Muscle layer of colon (tissue), 2 donors: ENCODE results near the gene AHDC1.

ENCODE experiments used
- H3K27ac ChIP-seq: one replicate; pipeline ENCODE4 v1.7.0; 2013; ENCODE audit warnings: low read depth, mild to moderate bottlenecking, low read length, moderate library complexity
- H3K27me3 ChIP-seq, 2 donors: one replicate each; pipeline ENCODE4 v1.7.0; 2013; ENCODE audit warnings: low read length in 2 of 2, mild to moderate bottlenecking in 2 of 2; ENCODE audit not compliant: insufficient read depth in 2 of 2, control insufficient read depth in 1 of 2
- H3K36me3 ChIP-seq: one replicate; pipeline ENCODE4 v1.7.0; 2013; ENCODE audit warnings: mild to moderate bottlenecking, low read length; ENCODE audit not compliant: insufficient read depth
- H3K4me1 ChIP-seq: one replicate; pipeline ENCODE4 v1.7.0; 2013; ENCODE audit warnings: mild to moderate bottlenecking, low read length; ENCODE audit not compliant: insufficient read depth
- H3K4me3 ChIP-seq, 2 donors: one replicate each; pipeline ENCODE4 v1.7.0; 2013; ENCODE audit warnings: low read length in 2 of 2, low read depth in 1 of 2, mild to moderate bottlenecking in 1 of 2, moderate library complexity in 1 of 2
- H3K9ac ChIP-seq: one replicate; pipeline ENCODE4 v1.7.0; 2013; ENCODE audit warnings: low read length
- H3K9me3 ChIP-seq: one replicate; pipeline ENCODE4 v1.7.0; 2013; ENCODE audit warnings: mild to moderate bottlenecking, low read length
- donor health status: abdominal sarcoma.
- donor health status: Adenocarcinoma of cecum.

AHDC1 gene, protein sequence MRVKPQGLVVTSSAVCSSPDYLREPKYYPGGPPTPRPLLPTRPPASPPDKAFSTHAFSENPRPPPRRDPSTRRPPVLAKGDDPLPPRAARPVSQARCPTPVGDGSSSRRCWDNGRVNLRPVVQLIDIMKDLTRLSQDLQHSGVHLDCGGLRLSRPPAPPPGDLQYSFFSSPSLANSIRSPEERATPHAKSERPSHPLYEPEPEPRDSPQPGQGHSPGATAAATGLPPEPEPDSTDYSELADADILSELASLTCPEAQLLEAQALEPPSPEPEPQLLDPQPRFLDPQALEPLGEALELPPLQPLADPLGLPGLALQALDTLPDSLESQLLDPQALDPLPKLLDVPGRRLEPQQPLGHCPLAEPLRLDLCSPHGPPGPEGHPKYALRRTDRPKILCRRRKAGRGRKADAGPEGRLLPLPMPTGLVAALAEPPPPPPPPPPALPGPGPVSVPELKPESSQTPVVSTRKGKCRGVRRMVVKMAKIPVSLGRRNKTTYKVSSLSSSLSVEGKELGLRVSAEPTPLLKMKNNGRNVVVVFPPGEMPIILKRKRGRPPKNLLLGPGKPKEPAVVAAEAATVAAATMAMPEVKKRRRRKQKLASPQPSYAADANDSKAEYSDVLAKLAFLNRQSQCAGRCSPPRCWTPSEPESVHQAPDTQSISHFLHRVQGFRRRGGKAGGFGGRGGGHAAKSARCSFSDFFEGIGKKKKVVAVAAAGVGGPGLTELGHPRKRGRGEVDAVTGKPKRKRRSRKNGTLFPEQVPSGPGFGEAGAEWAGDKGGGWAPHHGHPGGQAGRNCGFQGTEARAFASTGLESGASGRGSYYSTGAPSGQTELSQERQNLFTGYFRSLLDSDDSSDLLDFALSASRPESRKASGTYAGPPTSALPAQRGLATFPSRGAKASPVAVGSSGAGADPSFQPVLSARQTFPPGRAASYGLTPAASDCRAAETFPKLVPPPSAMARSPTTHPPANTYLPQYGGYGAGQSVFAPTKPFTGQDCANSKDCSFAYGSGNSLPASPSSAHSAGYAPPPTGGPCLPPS (N-terminal part only)

DNA sequence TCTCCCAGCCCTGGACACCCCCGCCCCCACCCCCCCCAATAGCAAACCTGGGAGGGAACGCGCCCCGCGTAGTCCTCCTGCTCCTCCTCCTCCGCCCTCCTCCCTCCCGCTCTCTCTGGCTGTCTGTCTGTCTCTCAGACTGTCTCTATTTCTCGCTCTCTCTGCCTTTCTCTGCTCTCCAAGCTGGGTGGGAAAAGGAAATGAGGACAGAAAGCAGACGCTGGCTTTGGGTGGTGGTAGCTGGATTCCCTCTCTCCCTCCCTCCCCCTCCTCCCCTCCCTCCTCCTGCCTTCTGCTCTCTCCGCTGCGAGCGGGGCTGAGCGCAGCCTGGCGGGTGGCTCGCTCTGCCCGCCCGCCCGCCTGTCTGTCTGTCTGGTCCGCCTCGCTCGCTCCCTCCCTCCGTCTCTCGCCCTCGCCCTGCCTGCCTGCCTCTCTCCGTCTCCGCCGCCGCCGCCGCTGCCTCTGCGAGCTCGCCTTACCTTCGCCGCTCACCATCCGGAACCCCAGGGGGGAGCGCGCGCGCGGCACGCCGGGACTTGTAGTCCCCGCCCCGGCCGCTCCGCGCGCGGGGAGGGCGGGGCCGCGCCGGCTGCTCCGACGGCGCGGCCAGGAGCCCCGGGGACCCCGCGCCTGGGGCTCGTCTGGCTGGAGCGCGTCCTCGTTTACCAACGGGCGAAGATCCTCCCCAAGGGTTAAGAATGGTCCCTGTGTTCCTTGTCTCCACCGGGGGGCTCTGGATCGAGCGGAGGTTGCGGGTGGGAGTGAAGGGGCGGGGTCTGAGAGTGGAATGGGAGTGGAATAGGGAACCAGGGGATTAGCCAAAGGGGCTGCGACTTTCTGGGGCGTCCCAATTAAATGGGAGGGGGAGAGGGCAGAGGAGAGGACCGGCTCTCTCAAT lies at the start of gene AHDC1:
Gene AHDC1 (minus strand): TSS at position 464 of the 898 bp plus-strand sequence. CDS start 52,029 bp downstream, outside the sequence.
- peaks cover 48% of the 10 kb centered on the region for H3K4me1 ChIP-seq
- no peaks in the 10 kb centered on the region for H3K36me3 ChIP-seq
- no peaks in the 10 kb centered on the region for H3K27me3 ChIP-seq
- peak within 1 kb of the TSS; percentile 92 for H3K27ac ChIP-seq
- peak within 1 kb of the TSS; percentile 63 to 99 for H3K4me3 ChIP-seq
- no peaks in the 10 kb centered on the region for H3K9me3 ChIP-seq
- no peak within 1 kb of the TSS for H3K9ac ChIP-seq

DNA sequence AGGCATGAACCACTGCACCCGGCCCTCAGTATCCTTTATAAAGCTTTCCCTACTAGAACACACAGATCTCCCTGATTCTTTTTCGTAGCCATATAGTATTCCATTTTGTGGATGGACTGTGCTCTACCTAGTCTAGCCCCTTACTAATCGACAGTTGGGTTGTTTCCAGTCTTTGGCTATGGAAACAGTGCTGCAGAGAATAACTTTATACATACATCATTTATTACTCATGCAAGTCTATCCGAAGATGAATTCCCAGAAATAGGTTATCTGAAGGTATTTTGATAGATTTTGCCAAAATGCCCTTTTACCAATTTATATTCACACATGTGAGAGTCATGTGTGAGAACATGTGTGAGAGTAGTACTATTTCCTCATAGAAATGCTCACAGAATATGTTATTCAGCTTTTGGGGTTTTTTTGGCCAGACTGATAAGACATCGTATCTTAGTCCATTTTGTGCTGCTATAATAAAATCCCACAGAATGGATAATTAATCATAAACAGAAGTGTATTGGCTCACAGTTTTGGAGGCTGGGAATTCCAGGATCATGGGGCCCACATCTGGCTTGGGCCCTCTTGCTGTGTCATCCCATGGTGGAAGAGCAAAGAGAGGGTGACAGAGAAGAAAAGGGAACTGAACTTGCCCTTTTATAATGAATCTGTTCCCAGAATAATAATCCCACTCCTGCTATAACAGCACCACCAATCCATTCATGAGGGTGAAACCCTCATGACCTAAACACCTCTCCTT lies 48.3 kb upstream of the AHDC1 start:
- no peak overlapping the region for H3K9ac ChIP-seq
- H3K27me3 ChIP-seq = no peaks in the 10 kb centered on the region
- no peak overlapping the region for H3K4me3 ChIP-seq
- H3K4me1 ChIP-seq = peaks cover 15% of the 10 kb centered on the region
- no peak overlapping the region for H3K27ac ChIP-seq
- H3K9me3 ChIP-seq = no peaks in the 10 kb centered on the region
- no peaks in the 10 kb centered on the region for H3K36me3 ChIP-seq

DNA sequence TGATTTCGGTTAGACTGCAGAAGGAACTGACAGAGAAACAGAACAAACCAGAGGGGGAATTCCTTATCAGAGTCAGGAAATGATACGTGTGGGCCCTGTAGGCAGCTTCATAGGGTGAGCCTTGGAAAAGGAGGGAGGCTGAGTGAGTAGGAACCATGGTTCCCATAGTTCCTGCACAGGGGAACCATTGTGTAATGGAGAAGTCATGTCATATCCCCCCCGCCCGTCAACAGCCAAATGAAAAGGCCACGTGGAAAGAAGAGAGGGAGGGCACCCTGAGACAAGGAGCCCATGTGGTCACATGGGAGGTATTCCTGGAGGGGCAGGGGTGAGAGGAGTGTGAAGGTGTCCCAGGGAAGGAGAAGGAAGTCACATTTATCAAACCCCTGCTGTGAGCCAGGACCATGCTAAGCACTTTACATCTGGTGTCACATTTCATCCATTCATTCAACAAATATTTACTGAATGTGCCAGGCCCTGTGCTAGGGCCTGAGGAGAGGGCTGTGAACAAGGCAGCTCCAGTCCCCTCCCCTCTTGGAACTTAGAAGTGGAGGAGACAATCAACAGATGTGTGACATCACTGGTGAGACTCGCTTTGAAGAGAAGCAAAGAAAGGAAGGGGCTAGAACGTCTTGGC lies 46.7 kb upstream of the AHDC1 start:
- Histone ChIP-seq H3K27ac (no peak overlapping the region), H3K36me3 (no peaks in the 10 kb centered on the region), H3K27me3 (no peaks in the 10 kb centered on the region), H3K4me3 (no peak overlapping the region), H3K9ac (no peak overlapping the region), H3K4me1 (peaks cover 10% of the 10 kb centered on the region), H3K9me3 (no peaks in the 10 kb centered on the region)

DNA sequence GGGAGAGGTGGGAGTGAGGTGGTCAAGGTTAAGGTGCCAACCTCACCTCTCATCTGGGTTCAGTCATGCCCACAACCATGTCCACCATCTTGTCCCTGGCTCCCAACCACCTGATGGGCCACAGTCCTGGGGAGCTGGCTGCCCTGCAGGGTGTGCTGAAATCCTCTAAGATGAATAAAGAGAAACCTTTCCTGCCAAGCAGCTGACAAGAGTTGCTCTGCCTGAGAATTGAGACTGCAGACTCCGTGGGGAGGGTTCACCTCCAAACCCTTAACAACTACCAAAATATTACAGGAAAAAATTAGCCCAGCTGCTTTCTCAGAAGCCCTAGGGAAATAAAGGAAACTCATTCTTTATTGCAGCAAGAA lies 46.2 kb upstream of the AHDC1 start:
- Histone ChIP-seq H3K27me3 (no peaks in the 10 kb centered on the region), H3K9ac (no peak overlapping the region), H3K9me3 (no peaks in the 10 kb centered on the region), H3K4me3 (no peak overlapping the region), H3K36me3 (no peaks in the 10 kb centered on the region), H3K4me1 (peaks cover 10% of the 10 kb centered on the region), H3K27ac (no peak overlapping the region)

DNA sequence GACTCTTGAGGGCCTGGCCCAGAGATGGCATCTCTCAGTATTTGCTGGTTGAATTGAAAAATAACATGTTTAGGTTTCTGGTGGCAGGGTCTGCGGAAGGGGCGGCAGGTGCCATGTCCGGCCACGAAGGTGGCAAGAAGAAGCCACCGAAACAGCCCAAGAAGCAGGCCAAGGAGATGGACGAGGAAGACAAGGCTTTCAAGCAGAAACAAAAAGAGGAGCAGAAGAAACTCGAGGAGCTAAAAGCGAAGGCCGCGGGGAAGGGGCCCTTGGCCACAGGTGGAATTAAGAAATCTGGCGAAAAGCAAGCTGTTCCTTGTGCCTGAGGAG lies 45.3 kb upstream of the AHDC1 start:
- H3K36me3 ChIP-seq = no peaks in the 10 kb centered on the region
- no peaks in the 10 kb centered on the region for H3K27me3 ChIP-seq
- no peak overlapping the region for H3K27ac ChIP-seq
- H3K9ac ChIP-seq = no peak overlapping the region
- no peaks in the 10 kb centered on the region for H3K9me3 ChIP-seq
- H3K4me1 ChIP-seq = peaks cover 10% of the 10 kb centered on the region
- H3K4me3 ChIP-seq = no peak overlapping the region

DNA sequence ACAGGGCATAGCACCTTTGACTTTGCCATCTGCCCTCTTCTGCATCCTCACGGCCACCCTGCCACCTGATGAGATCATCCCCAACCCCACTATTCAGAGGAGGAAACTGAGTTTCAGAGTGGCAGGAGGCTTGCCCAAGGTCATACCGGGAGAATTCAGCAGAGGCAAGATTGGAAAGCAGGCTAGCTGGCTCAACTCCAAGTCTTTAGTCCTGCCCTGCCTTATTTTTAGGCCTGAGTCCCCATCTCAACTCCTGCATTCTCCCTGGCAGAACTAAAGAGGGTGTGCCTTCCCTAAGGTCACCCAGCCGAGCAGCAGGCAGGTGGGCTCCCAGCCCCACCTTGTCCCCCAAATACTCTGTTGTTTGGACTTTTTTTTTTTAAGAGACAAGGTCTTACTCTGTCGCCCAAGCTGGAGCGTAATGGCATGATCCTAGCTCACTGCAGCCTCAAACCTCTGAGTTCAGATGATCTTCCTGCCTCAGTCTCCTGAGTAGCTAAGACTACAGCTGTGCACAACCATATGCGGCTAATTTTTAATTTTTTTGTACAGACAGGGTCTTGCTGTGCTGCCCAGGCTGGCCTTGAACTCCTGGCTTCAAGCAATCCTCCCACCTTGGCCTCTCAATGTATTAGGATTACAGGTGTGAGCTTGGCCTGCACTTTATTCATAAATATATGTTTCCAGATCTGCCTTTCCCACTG lies 44.8 kb upstream of the AHDC1 start:
- Histone ChIP-seq H3K27ac (no peak overlapping the region), H3K4me3 (no peak overlapping the region), H3K27me3 (no peaks in the 10 kb centered on the region), H3K4me1 (peaks cover 10% of the 10 kb centered on the region), H3K9me3 (no peaks in the 10 kb centered on the region), H3K36me3 (no peaks in the 10 kb centered on the region), H3K9ac (no peak overlapping the region)

DNA sequence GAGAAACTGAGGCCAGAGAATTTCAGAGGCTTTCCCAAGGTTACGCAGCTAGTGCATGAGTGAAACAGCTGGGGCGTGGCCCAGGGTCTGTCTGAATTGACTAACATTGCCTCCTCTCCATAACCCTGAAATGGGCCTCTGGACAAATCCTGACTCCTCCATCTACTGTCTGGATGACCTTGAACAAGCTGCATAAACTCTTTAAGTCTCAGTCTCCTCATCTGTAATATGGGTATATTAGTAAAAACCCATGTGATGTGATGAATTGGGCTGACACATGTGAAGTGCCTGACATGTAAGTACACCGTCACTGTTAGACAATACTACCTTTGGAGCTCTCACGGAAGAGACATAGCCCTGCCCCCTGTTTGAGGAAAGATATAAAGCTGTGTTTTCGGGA lies 43.4 kb upstream of the AHDC1 start:
- H3K36me3 ChIP-seq = no peaks in the 10 kb centered on the region
- no peak overlapping the region for H3K4me3 ChIP-seq
- H3K27ac ChIP-seq = no peak overlapping the region
- H3K4me1 ChIP-seq = peaks cover 10% of the 10 kb centered on the region
- H3K9ac ChIP-seq = no peak overlapping the region
- H3K27me3 ChIP-seq = no peaks in the 10 kb centered on the region
- no peaks in the 10 kb centered on the region for H3K9me3 ChIP-seq

DNA sequence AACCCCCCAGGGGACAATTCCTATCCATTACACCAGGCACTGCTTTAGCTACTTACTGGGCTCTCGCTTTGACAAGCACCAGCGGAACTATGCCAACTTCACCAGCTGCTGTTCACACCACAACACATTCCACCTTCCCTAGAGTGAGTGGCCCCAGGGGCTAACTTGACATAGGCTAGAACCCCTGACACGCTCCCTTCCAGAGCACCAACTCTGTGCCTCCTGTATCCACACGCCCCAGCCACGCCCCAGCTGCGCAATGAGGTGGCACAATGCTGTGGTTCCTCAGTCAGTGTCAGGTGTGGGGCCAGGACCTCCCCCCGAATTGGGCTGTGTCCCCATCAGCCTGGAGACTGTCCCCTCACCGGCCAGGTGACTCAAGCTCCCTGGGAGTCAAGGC lies 42.7 kb upstream of the AHDC1 start:
- Histone ChIP-seq H3K36me3 (no peaks in the 10 kb centered on the region), H3K27ac (no peak overlapping the region), H3K9ac (no peak overlapping the region)

DNA sequence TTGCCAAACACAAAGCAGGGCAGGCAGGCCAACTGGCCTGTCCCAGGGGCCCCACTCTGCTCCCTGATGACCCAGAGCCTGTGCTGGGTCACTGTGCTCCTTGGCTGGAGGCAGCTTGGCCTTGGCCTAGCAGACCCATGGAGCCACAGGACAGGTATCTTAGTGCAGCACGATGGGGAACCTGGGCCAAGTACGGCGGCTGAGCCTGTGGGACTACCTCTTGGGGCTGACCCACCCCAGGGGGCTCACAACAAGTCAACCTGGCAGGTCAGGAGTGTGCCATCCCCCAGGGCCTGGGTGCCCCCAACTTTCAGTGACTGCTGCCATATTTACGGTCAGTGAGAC lies 41.1 kb upstream of the AHDC1 start:
- Histone ChIP-seq H3K27ac (no peak overlapping the region), H3K27me3 (no peaks in the 10 kb centered on the region), H3K9ac (no peak overlapping the region), H3K9me3 (no peaks in the 10 kb centered on the region), H3K36me3 (no peaks in the 10 kb centered on the region), H3K4me1 (peaks cover 5% of the 10 kb centered on the region), H3K4me3 (no peak overlapping the region)

More for the DNA sequence above, 42.7 kb upstream of the AHDC1 start:
- peaks cover 10% of the 10 kb centered on the region for H3K4me1 ChIP-seq
- no peaks in the 10 kb centered on the region for H3K27me3 ChIP-seq
- H3K4me3 ChIP-seq = no peak overlapping the region
- H3K9me3 ChIP-seq = no peaks in the 10 kb centered on the region
